Measurements from ENCODE around the gene FGF10. TPM values are rescaled to one million over a fixed set of nuclear protein-coding genes. Genes with fewer than 3 reads are reported as not detected.

The FGF10 gene
- total and polyA plus RNA-seq, 8 donors = 1.4 to 31.2 (median 12.6) TPM; not detected in 1

- H3K4me1 ChIP-seq = peaks cover 6 to 33% (median 19%) of the 10 kb centered on the region in 4 donors
- H3K27ac ChIP-seq = peak overlapping the region in 4 of 5 donors; percentile 64 to 76 (median 74)
- 3 to 12% (median 6%) methylated on average over 5 of the region's 5 CpGs for WGBS, 5 donors
- H3K9me3 ChIP-seq = no peaks in the 10 kb centered on the region
- H3K27me3 ChIP-seq = peaks cover 0 to 42% (median 36%) of the 10 kb centered on the region in 3 donors
- TF ChIP-seq, protein P1, sequence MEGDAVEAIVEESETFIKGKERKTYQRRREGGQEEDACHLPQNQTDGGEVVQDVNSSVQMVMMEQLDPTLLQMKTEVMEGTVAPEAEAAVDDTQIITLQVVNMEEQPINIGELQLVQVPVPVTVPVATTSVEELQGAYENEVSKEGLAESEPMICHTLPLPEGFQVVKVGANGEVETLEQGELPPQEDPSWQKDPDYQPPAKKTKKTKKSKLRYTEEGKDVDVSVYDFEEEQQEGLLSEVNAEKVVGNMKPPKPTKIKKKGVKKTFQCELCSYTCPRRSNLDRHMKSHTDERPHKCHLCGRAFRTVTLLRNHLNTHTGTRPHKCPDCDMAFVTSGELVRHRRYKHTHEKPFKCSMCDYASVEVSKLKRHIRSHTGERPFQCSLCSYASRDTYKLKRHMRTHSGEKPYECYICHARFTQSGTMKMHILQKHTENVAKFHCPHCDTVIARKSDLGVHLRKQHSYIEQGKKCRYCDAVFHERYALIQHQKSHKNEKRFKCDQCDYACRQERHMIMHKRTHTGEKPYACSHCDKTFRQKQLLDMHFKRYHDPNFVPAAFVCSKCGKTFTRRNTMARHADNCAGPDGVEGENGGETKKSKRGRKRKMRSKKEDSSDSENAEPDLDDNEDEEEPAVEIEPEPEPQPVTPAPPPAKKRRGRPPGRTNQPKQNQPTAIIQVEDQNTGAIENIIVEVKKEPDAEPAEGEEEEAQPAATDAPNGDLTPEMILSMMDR (IDR thresholded peaks at IDR 0.05) = no peak
- TF ChIP-seq POLR2A (IDR thresholded peaks at IDR 0.05) (no peak), EP300 (IDR thresholded peaks at IDR 0.05) (no peak)
- DNase-seq = no peak
- no peaks in the 10 kb centered on the region for H3K36me3 ChIP-seq
- peak overlapping the region; percentile 48 to 57 (median 52) for H3K4me3 ChIP-seq
- intact Hi-C loops (cut with DNase I; ENCODE audit: low total_unique reads) = no loop called here
These were observed 563 bp upstream of the FGF10 start for GRCh38 chr5:44389823-44390143.

DNA sequence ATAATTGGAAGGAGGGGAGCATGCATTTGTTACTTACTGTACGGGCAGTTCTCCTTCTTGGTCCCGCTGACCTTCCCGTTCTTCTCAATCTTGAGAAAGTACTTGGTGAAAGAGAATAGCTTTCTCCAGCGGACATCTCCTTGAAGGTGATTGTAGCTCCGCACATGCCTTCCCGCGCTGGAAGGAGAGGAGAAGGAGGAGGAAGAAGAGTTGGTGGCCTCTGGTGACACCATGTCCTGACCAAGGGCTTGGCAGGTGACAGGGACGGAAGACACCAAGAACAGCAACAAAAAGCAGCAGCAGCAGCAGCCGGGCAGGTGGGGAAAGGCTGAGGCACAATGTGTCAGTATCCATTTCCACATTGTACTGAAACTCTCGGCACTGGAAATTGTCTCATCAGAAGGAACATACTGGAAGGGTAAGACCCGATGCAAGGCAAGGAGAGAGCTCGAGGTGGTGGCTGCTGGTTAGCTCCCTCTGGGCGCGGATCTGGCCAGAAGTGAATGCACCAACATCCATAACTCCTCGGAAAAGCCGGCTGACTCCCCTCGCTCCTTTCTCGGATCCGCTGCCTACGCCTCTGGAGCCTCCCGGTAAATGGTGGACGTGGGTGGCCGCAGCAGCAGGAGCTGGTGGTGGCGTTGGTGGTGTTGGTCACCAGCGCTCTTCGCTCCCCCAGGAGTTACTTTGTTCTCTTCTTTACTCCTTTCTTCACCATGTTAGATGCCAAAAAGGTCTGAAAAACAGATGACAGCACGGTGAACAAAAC, 715 bp downstream of the FGF10 start:
- Histone ChIP-seq H3K27ac (peak overlapping the region in 4 of 5 donors; percentile 64 to 76 (median 74)), H3K36me3 (no peaks in the 10 kb centered on the region), H3K9me3 (no peaks in the 10 kb centered on the region), H3K4me1 (peaks cover 6 to 33% (median 19%) of the 10 kb centered on the region in 4 donors), H3K27me3 (peaks cover 0 to 42% (median 36%) of the 10 kb centered on the region in 3 donors), H3K4me3 (peak overlapping the region; percentile 48 to 57 (median 52))
- DNase-seq = peak; percentile 26 to 62
- WGBS, 5 donors = 2 to 5% (median 3%) methylated on average over 27 of the region's 27 CpGs
- TF ChIP-seq POLR2AphosphoS5 (IDR thresholded peaks at IDR 0.05) = no peak
- TF ChIP-seq POLR2A (IDR thresholded peaks at IDR 0.05) = no peak
- TF ChIP-seq, protein P1 (IDR thresholded peaks at IDR 0.05) = no peak
- no peak for TF ChIP-seq EP300 (IDR thresholded peaks at IDR 0.05)
- intact Hi-C loops (cut with DNase I; ENCODE audit: low total_unique reads) = no loop called here

DNA sequence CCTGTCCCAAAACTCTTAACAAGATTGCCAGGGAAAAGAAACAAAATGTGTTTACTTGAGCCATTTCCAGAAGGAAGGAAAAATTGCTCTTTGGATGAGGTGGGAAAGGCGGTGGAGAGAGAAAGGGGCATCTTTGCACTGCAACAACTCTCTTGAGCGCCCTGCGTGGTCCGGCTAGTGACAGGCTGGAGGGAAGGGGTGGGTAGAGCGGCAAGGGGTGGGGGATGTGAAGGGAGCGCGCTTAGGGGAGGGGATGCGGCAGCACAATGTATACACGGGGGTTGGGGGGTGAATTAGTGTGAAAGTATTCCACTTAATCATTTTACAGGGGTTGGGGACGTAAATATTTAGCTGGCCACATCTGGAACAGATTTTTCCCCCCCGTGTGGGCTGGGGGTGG, 1.3 kb downstream of the FGF10 start:
- DNase-seq = peak in 1 of 2 donors; percentile 56
- Histone ChIP-seq H3K4me1 (peaks cover 6 to 33% (median 19%) of the 10 kb centered on the region in 4 donors), H3K36me3 (no peaks in the 10 kb centered on the region), H3K27ac (peak overlapping the region in 4 of 5 donors; percentile 64 to 76 (median 74)), H3K27me3 (peaks cover 0 to 42% (median 36%) of the 10 kb centered on the region in 3 donors), H3K4me3 (peak overlapping the region; percentile 48 to 57 (median 52)), H3K9me3 (no peaks in the 10 kb centered on the region)
- 5 to 12% (median 10%) methylated on average over 11 of the region's 11 CpGs for WGBS, 5 donors
- intact Hi-C loops (cut with DNase I; ENCODE audit: low total_unique reads) = no loop called here
- TF ChIP-seq, protein P1 (IDR thresholded peaks at IDR 0.05) = no peak
- TF ChIP-seq POLR2A (IDR thresholded peaks at IDR 0.05) (no peak), POLR2AphosphoS5 (IDR thresholded peaks at IDR 0.05) (no peak), EP300 (IDR thresholded peaks at IDR 0.05) (no peak)

- intact Hi-C loops (cut with DNase I; ENCODE audit: low total_unique reads) = no loop called here
- Histone ChIP-seq H3K9me3 (no peaks in the 10 kb centered on the region), H3K36me3 (no peaks in the 10 kb centered on the region), H3K4me3 (peak overlapping the region; percentile 48 to 57 (median 52)), H3K27me3 (peaks cover 0 to 42% (median 36%) of the 10 kb centered on the region in 3 donors), H3K4me1 (peaks cover 6 to 33% (median 19%) of the 10 kb centered on the region in 4 donors), H3K27ac (peak overlapping the region in 3 of 5 donors; percentile 64 to 76 (median 76))
- DNase-seq = peak in 1 of 2 donors; percentile 32
- 10 to 14% (median 12%) methylated on average over 3 of the region's 3 CpGs for WGBS, 5 donors
- TF ChIP-seq, protein P1 (IDR thresholded peaks at IDR 0.05) = no peak
- TF ChIP-seq POLR2A (IDR thresholded peaks at IDR 0.05) (no peak), EP300 (IDR thresholded peaks at IDR 0.05) (no peak), POLR2AphosphoS5 (IDR thresholded peaks at IDR 0.05) (no peak)
These were observed 1.8 kb downstream of the FGF10 start for GRCh38 chr5:44387406-44387805.

Data from stomach (tissue), 9 donors.